NCI-H2227 treated with DMSO at 0.1 percent for 48 hours (cell line): ENCODE results near the gene PUSL1.

Experiments
- DNase-seq: peaks from one replicate; lab custom pipeline; 2025; lab: John Stamatoyannopoulos, UW

The PUSL1 gene

GRCh38 chr1:1307923-1308755, at the start of gene PUSL1, which contains the start of gene ACAP3:
Gene PUSL1 (plus strand): TSS chr1:1308597. CDS start chr1:1308644, 47 bp downstream.
Gene ACAP3 (minus strand): TSS chr1:1307930. CDS start chr1:1307815, 115 bp downstream.
- peak; percentile 86 for DNase-seq

- no peak for DNase-seq
Measured at GRCh38 chr1:1259119-1259488, 49.3 kb upstream of the PUSL1 start.

GRCh38 chr1:1259540-1259939, 48.9 kb upstream of the PUSL1 start:
- DNase-seq: no peak

GRCh38 chr1:1259951-1260600, 48.3 kb upstream of the PUSL1 start:
- no peak for DNase-seq

- DNase-seq: no peak
Measured at GRCh38 chr1:1260843-1261560, 47.4 kb upstream of the PUSL1 start.

- no peak for DNase-seq
Measured at GRCh38 chr1:1262071-1262470, 46.3 kb upstream of the PUSL1 start.

- no peak for DNase-seq
Measured at GRCh38 chr1:1262758-1263157, 45.6 kb upstream of the PUSL1 start.

GRCh38 chr1:1264026-1264425, 44.4 kb upstream of the PUSL1 start:
- no peak for DNase-seq

GRCh38 chr1:1264868-1265272, 43.5 kb upstream of the PUSL1 start:
- no peak for DNase-seq

GRCh38 chr1:1267488-1268283, 40.7 kb upstream of the PUSL1 start:
- no peak for DNase-seq

- no peak for DNase-seq
Measured at GRCh38 chr1:1268284-1268682, 40.1 kb upstream of the PUSL1 start.

GRCh38 chr1:1270813-1271212, 37.6 kb upstream of the PUSL1 start:
- no peak for DNase-seq

GRCh38 chr1:1272341-1273208, 35.8 kb upstream of the PUSL1 start:
- no peak for DNase-seq

GRCh38 chr1:1273209-1273511, 35.2 kb upstream of the PUSL1 start:
- DNase-seq: no peak

GRCh38 chr1:1273512-1274298, 34.7 kb upstream of the PUSL1 start, which contains the start of gene UBE2J2:
Gene UBE2J2 (minus strand): TSS chr1:1273854. CDS start chr1:1267992, 5,862 bp downstream.
- peak; percentile 83 for DNase-seq

GRCh38 chr1:1274299-1274930, 34.0 kb upstream of the PUSL1 start:
- DNase-seq: no peak

GRCh38 chr1:1274931-1275431, 33.4 kb upstream of the PUSL1 start:
- no peak for DNase-seq

- no peak for DNase-seq
Measured at GRCh38 chr1:1275836-1276235, 32.6 kb upstream of the PUSL1 start.

GRCh38 chr1:1278620-1279019, 29.8 kb upstream of the PUSL1 start:
- DNase-seq: no peak

- DNase-seq: no peak
Measured at GRCh38 chr1:1279028-1279427, 29.4 kb upstream of the PUSL1 start.
